Activated CD4-positive, alpha-beta T cell treated with anti-CD3 and anti-CD28 coated beads, Interleukin-2, amount 50 U/mL, for 16 hours (primary cell): ENCODE measurements around the gene MAGI1.
"Not testable (repeated sequence)": the region's sequence is repeated elsewhere in the genome, so short reads cannot be mapped to it uniquely, and the experiment has no call there.

Experiments used
- DNase-seq: peaks from one replicate; pipeline ENCODE4 v3.0.0-alpha.2; 2020

MAGI1 gene

DNA sequence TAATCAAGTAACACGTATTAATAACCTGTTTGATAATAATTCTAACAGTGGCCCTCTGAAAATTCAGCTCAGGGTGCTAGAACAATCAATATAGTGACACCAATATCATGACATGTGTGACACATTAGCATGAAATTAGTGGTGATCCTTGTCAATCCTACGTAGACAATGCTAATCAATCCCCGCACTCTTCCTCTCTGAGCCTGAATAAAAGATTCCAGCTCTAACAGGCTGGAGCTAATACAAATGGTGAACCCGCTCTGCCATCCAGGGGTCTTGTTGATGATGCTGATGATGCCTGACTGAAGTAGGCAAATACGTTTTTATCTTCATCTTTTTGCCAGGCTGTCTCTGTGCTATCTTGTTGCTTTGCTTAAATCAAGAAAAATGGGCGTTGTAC is 462.5 kb downstream of the MAGI1 start:
- no peak for DNase-seq

- no peak for DNase-seq
Observed at GRCh38 chr3:65575376-65575840, 463.3 kb downstream of the MAGI1 start.

- DNase-seq: no peak
Observed at GRCh38 chr3:65573548-65574116, 465.1 kb downstream of the MAGI1 start.

GRCh38 chr3:65572175-65572777 is 466.4 kb downstream of the MAGI1 start:
- DNase-seq: no peak

- no peak for DNase-seq
Observed at GRCh38 chr3:65569845-65570405, 468.8 kb downstream of the MAGI1 start.

DNA sequence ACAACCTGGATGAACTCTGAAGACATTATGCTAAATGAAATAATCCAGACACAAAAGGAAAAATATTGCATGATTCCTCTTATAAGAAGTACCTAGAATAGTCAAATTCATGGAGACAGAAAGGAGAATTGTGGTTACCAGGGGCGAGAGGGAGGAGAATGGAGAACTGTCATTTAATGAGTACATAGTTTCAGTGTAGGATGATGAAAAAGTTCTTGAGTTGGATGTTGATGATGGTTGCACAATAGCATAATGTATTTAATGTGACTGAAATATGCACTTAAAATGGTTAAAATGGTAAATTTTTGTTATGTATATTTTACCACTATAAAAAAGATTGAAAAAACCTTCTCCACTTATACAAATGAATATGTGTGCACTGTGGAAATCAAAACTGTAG is 469.6 kb downstream of the MAGI1 start:
- no peak for DNase-seq

GRCh38 chr3:65568497-65568896 is 470.2 kb downstream of the MAGI1 start:
- no peak for DNase-seq

GRCh38 chr3:65565744-65566143 is 473.0 kb downstream of the MAGI1 start:
- not testable (repeated sequence) for DNase-seq

DNA sequence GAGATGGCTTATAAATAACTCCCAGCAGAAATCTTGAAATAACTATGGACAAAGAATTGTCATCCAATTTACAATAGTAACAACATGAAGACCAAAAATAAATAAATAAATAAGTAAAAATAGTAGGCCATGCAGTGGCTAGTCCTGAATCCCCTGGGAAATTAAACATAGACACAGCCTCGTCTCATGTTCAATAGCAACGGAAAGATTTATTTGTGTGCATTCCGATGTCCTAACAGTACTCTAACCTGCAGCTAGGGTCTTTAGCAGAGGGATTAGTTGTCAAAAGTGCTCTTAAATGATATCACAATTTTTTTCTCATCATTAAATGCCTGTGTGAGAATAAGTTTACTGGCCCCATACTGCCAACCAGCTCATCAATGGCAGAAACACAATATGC is 474.2 kb downstream of the MAGI1 start:
- DNase-seq: no peak

DNA sequence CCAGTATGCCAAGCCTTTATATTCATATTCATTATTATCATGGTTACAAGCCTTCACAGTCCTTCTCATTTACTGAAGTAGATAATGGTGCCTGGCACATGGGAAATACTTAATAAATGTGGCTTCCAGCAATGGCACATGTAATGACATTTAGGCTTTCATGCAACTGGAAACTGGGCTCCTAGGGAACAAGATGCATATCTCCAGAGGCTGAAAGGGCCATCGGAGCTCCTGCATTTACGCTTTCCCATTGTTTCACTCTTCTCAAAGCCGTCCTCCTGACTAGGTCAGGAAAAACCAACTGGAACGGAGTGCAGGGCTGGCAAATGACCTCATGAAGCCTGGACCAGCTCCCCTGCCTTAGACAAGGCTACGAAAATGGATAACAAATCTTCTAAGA is 474.9 kb downstream of the MAGI1 start:
- DNase-seq: no peak

- no peak for DNase-seq
Observed at GRCh38 chr3:65562447-65562846, 476.3 kb downstream of the MAGI1 start.

DNA sequence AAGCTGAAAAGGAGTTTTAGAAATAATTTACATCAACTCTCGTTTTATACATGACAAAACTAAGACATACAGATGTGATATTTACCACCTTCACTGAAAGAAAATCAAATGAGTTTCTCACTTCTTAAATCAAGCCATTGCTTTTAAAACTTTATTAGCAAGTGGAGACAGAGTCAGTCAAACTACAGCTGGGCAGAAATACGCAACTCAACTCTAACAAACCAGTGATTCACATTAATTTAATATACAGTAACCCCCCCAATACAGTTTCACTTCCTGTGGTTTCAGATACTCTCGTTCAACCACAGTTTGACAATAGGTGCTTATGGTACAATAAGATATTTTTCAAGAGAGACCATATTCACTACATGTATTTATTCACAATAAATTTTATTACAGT is 477.1 kb downstream of the MAGI1 start:
- DNase-seq: no peak

DNA sequence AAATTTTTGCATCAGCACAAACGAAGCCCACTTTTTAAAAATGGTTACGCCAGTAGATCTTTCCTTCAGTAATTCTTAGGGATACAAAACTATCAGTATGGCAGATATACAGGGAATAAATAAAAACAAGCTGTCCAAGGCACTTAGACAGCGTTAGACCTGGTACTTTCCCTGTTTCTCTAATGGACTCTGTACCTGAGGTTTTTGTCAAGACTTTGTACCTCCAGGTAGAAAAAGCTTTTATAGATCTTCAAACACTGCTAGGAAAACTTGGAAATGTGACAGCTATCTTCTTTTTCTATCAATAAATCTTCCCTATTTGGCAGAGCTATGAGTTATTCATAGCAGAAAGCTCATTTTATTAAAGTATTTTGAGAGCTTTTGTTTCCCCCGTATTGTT is 477.8 kb downstream of the MAGI1 start:
- DNase-seq: no peak

GRCh38 chr3:65560133-65560532 is 478.6 kb downstream of the MAGI1 start:
- DNase-seq: no peak

DNA sequence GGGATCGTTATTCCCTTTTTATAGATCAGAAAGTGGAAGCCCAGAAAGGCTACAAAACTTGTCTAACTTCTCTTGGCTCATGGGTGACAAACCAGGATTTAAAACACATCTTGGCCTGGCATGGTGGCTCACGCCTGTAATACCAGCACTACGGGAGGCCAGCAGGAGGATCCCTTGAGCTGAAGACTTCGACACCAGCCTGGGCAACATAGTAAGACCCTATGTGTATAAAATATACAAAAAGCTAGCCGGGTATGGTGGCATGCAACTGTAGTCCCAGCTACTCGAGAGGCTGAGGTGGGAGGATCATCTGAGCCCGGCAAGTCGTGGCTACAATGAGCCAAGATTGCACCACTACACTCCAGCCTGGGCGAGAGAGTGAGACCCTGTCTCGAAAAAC is 479.1 kb downstream of the MAGI1 start:
- no peak for DNase-seq

GRCh38 chr3:65558826-65559225 is 479.9 kb downstream of the MAGI1 start:
- DNase-seq: no peak

GRCh38 chr3:65557899-65558564 is 480.7 kb downstream of the MAGI1 start:
- DNase-seq: no peak

DNA sequence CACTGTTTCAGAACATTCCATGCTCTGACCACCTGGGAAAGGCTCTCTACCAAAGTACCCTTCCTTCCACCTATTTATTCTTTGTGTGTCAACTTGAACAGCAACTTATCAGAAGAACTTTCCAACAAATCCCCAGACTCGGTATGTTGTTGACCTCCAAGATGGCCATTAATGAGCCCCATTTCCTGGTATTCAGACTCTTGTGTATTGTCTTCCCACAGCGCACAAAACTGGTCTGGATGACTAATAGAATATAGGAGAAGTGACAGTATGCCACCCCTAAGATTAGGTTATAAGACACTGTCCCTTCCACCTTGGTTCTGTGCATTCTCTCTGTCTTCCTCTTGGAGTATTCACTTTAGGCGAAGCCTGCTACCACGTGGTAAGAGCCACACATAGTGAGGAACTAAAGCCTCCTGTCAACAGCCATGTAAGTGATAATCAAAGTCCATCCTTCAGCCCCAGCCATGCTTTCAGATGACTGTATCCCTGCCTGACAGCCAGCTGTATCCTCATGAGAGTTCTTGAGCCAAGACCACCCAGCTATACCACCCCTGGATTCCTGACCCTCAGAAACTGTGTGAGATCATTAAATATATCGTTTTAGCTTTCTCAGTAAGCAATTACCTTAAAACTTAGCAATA is 481.7 kb downstream of the MAGI1 start:
- no peak for DNase-seq

DNA sequence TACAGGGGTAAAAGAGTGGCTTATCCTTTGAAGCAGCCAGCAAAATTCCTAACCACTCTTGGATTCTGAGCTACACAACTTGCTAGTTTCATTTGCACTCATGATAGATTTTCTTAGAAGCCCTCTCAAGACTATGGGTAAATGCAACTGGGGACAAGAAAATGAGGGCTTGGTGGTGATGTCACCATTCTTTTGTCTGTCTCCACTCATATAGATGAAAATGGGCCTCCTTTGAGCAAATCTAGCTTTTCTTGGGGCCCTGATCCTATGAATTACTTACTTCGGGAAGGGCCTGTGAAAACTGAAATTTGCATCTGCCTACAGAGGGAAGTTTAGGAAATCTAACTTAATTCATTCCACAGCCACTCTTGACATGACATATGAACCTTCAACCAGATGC is 486.3 kb downstream of the MAGI1 start:
- DNase-seq: no peak

- no peak for DNase-seq
Observed at GRCh38 chr3:65551945-65552344, 486.8 kb downstream of the MAGI1 start.

DNA sequence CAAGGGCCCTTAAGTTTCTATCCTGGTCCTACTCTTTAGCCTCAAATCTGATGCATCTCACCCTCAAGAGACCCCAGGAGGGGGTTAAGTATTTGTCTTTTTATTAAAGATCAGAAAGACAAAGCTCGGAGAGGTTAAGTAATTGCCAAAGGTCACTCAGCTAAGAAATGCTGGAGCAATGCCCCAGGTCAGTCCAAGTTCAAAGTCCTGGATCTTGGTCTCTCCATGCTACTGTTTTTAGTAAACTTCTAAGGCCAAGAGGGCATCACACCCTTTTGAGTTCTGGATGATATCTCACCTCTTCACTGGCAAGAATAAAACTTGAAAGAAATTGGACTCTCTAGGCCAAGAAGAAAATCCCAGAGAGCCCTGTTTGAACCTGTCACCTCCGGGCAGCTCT is 488.6 kb downstream of the MAGI1 start:
- DNase-seq: no peak

GRCh38 chr3:65549626-65549959 is 489.1 kb downstream of the MAGI1 start:
- no peak for DNase-seq

DNA sequence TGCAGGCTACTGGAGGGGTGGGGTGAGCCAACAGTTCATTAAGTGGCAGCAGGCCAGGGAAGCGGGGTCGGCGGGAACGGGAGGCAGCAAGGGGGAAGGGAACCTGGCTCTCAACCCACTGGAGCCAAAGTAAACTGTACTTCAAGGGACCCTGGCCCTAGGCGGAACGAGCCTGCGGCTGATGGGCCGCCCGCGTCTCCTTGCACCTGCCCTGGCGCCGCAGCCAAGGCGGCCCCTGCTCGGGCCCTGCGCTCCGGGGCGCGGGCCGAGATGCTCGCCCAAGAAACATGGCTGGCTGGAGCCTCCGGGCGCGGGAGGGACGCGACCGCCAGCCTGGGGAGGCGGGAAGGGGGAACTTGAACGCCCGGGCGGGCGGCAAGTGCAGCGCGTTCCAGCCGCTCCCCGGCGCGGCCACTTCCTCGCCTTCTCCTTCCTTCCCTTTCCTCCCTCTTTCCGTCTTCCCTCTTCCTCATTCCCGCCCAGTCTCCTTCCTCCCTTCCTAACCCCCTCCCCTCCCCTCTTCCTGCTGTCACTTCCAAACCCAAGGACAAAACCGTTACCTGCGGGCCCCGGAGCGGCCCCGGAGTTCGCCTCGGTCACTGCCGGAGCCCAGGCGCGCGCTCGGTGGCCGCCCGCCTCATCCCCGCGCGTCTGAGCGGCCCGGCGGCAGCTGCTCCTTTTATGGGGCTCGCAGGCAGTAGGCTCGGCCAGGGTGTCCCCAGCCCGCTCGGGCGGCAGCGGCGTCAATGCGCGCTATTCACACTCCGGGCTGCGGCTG is 489.7 kb downstream of the MAGI1 start:
- DNase-seq: no peak
